AG09309 (cell line): ENCODE measurements around the gene DHRS11.

ENCODE experiments used
- DNase-seq: peaks from one replicate; pipeline ENCODE4 v3.0.0-alpha.2; 2010; ENCODE audit warnings: low read depth
- H3K4me3 ChIP-seq: 2 replicates; pipeline ENCODE4 v1.5.1; 2011; ENCODE audit warnings: mild to moderate bottlenecking, low read depth, low read length, moderate library complexity; ENCODE audit not compliant: control insufficient read depth
- TF ChIP-seq, protein P1 (sequence below): IDR thresholded peaks from 2 replicates; pipeline ENCODE4 v1.5.1; 2011; ENCODE audit warnings: mild to moderate bottlenecking, low read depth, low read length, inconsistent platforms; ENCODE audit not compliant: insufficient read depth, control insufficient read depth; ENCODE audit errors: missing control alignments

DHRS11 gene

DNA sequence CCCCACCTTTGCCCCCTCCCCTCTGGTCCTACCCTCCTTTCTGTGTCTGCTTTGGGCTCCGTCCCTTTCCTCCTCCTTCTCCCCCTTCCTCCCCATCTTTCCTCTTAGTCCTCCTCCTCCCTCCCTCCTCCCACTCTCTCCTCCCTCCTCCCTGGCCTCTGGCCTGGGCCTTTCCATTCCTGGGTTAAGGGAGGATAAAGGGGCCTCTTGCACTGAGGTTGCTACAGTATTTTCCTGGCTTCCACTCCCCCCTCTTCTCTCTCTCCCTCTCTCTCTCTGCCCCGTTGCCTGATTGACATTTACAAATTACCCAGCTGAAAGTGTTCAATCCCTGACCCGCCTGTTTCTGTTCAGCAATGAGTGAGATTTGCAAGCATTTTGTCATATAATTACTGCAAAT, 53.7 kb downstream of the DHRS11 start:
- TF ChIP-seq, protein P1, sequence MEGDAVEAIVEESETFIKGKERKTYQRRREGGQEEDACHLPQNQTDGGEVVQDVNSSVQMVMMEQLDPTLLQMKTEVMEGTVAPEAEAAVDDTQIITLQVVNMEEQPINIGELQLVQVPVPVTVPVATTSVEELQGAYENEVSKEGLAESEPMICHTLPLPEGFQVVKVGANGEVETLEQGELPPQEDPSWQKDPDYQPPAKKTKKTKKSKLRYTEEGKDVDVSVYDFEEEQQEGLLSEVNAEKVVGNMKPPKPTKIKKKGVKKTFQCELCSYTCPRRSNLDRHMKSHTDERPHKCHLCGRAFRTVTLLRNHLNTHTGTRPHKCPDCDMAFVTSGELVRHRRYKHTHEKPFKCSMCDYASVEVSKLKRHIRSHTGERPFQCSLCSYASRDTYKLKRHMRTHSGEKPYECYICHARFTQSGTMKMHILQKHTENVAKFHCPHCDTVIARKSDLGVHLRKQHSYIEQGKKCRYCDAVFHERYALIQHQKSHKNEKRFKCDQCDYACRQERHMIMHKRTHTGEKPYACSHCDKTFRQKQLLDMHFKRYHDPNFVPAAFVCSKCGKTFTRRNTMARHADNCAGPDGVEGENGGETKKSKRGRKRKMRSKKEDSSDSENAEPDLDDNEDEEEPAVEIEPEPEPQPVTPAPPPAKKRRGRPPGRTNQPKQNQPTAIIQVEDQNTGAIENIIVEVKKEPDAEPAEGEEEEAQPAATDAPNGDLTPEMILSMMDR, result no peak
- no peak overlapping the region for H3K4me3 ChIP-seq
- DNase-seq, result no peak

- TF ChIP-seq, protein P1, result no peak
- H3K4me3 ChIP-seq, result no peak overlapping the region
- DNase-seq, result no peak
These were observed 56.0 kb downstream of the DHRS11 start for GRCh38 chr17:36647636-36648035.

DNA sequence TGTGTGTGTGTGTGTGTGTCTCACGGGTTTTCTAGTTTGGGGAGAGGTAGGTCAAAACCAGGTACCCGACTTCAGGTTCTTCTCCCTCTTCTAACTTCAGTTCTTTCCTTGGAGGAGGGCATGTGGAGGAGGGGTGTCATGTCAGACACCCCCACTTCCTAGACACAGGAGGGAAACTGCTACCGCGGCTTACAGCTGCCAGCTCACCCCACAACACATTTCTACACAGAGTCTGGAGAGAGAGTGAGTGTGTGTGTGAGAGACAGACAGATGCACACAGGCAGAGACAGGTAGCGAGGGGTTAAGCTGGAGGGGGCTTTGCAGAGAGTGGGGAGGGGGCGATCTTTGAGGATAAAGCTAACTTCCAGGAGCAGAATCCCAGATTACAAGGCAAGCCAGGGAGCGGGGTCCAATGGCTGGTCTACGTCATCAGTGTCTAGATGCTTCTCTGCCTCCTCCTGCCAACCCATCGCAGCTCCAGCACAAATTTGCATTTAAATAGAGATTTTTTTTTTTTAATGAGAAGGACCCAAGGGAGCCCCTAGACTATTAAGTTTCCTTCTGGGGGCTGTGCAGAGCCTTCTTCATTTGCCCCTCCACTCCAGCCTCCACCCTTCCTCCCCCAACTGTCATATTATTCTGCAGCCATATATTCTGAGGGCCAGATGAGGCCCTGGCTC, 58.6 kb downstream of the DHRS11 start:
- TF ChIP-seq, protein P1, result no peak
- no peak overlapping the region for H3K4me3 ChIP-seq
- DNase-seq, result no peak
